ENCODE data around the gene KAZN.

Gene KAZN

DNA sequence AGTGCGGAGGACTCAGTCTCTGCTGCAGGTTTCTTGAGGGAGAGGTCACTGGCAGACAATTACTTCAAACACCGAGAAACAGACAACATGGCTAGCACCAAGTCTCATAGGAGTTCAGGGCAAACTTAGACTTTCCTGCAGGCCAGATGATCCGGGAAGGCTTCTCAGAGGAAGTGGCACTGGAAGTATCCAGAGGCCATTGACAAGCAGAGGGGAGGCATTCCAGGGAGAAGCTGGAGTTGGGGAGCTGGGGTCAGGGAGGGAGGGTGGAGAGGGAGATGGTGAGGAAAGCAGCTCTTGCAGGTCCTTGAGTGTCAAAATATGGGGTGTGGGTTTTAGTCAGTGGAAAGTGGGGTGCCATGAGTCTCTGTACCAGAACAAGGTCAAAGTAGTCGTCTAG is 147.9 kb downstream of the KAZN start:
- DNase-seq = no peak

DNA sequence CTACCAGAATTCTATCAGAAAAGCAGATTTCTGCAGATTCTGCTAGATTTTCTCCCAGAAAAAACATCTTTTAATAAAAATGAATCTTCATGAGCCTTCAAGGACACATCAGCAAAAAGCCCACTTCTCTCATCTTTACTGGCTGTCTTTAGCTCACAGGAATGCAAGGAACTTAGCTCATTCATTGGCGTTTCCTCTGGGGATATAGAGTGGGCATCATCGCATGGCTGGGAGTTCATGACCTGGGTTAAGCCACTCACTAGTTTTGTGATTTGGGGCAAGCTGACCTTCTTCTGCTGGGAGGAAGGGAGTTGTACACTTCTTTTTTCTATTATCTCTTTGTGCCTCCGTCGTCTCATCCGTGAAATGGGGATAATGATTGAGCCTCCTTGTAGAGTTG is 149.7 kb downstream of the KAZN start:
- no peak for DNase-seq

DNA sequence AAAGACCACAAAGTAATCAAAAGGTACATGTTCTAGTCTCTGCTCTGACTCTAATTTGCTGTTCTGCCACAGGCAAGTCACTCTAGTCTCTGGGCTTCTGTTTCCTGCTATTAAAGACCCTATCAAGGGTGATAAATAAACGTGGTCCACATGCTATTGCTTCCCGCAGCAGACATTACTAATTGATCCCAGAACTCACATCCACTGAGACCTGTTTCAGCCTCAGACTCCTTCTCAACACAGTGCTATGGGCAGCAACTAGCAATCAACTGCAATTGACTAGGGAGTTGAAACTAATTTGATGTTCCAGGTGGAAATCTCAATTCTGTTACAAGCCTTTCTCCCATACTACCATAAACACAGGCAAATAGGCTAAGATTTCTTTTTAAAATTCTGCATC is 150.5 kb downstream of the KAZN start:
- no peak for DNase-seq

DNA sequence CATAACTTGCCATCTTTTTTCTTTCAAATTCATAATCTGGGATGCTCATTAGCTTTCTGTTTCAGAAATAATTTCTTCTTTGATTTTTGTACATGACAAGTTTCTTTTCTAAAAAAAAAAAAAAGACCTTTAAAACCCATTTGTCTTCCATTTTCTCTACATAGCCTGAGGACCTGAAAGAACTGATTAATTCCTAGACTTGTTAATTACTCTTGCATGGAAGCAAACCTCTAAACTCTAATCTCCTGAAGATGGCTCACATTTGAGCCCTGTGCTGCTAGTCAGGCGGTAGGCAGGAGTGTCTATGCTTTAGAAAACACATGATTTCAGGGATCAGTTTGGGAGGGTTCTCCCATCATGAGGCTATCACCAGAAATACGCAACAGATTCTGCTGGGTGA is 152.0 kb downstream of the KAZN start:
- DNase-seq = no peak

DNA sequence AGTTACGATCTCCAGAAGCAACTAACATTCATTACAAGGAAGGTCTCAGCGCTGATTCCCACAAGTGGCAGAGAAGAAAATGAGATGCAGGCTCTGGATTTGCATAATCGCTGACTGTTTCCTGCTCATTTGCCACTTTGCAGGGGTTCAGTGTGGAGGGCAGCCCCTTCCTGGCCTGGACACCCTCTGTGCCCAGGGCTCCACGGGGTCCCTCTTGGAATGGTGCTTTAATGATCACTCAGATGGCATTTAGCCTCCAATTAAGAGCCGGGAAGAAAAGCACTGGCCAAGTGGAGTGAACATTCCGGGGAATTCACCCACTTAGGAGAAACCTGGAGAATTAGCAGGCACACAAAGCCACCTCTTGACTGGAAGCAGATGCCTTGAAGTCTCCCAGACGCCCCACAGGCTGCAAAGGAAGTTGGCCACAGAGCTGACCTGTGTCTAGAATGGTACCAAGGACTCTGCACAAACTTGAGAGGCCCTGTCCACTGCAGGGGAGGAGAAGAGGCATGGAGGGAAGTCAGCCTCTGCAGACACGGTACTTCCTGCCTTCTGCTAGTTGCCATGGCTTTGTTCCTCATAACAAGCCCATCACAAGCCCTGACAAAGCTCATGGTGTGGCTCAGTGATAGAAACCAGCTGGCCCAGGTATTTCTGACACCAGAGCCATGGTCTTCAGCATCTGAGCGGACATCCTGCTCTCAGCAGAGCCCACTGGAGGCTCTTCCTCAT is 157.2 kb downstream of the KAZN start:
- DNase-seq = no peak

DNA sequence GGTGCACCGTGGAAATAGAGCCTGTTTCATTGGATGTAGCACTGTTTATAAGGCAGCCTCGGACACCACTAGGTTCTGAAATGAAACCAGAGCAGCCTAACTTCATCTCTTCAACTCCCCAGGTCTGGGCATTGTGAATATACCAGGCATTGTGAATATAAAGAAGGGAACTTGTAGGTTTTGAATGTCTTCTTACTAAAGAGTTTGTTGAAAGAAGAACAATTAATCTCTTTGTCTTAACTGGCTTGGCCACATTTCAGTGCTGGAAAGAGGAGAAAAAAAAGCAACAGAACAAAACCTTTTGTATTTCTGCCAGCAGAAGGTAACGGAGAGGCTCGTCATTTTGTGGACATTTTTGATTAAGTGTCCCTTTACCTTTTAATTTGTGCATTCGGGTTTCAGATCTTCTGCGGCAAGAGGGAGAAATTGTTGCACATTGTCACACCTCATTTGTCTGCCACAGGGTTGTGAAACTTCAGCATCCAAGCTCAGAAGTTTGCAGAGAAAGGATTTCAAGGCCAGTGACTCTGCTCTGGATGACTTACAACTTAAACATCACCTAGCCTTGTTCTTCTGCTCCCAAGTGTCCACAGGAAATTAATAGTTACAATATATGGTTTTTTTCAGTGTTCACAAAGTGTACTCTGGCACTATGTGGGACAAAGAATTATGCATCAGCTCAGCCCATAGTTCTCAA is 158.3 kb downstream of the KAZN start:
- no peak for DNase-seq

DNA sequence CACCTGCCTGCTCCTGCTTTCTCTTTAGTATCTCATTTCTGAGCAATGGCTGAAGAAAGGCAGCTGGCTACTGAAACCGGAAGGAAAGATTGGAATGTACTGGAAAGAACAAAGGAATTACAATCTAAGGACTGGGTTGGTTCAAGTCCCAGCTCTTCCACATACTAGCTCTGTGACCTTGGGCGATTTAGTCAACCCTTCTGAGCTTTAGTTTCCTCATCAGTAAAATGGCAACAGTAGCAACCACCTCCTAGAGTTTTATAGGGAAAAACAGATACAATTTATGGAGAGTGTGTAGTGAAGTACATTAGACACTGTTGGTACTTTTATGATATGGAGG is 158.8 kb downstream of the KAZN start:
- no peak for DNase-seq

DNA sequence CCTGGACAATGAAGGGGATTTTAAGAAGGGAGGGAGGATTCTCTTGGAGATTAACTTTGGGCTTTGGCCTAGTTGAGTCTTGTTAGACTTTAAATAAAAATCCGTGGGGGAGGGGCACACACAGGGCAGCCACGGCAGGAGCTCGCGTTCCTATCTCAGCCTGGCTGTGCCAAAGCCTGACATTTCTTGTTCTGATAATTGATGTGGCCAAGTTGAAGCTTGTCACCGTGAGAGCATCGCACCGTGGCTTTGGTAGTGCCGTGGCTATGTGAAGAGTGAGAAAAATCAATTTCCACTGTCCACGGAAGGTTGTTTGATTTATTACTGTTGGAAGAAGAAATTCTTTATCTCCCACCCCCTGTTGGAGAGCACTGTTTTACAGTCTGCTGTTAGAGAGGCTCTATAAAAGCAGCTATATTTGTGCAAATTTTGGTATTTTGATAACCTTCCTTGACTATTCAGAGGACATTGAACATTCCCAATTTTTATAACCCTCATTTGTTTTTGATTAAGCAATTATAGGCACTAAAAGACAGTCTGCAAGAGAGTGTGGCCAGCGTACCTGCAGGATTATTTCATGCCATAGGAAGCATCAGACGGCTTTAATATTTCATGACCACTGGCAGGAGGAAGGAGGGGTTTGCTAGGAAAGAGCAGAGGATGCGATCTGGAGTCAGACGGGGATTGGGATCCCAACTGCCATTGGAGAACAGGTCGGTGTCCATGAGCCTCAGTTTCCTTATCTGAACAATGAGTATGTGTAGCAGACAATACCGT is 160.7 kb downstream of the KAZN start:
- no peak for DNase-seq

DNA sequence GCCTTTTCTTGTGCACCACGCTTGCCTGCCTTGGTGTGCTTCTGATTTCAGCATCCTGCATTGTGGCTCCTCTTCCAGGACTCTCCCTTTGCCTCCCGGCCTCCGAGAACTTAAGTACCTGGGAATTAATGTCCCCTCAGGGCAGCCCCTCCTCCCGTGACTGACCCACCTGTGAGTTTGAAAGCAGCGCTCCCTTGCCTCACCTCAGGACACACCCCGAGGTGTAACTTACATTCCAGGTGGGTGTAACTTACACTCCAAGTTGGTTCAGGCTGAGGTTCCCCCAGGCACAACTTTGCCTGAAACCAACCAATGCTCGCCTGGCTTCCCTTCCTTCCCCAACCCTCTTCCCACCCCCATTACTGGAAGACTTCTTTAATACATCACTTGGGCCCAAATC is 161.4 kb downstream of the KAZN start:
- DNase-seq = no peak

DNA sequence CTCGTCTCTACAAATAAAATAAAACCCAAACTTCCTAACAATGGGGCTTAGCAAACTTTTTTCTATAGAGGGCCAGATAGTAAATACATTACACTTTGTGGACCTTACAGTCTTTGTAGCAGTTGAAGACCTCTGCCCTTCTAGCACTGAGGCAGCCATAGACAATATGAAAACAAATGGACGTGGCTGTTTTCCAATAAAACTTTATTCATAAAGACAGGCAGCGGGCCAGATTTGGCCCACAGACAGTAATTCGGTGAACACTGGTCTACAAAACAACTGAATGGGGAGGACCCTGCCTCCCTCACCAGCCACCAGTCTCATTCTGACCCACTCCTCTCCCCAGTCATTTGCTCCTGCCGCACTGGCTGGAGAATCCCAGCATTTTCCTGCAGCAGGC is 162.3 kb downstream of the KAZN start:
- no peak for DNase-seq

DNA sequence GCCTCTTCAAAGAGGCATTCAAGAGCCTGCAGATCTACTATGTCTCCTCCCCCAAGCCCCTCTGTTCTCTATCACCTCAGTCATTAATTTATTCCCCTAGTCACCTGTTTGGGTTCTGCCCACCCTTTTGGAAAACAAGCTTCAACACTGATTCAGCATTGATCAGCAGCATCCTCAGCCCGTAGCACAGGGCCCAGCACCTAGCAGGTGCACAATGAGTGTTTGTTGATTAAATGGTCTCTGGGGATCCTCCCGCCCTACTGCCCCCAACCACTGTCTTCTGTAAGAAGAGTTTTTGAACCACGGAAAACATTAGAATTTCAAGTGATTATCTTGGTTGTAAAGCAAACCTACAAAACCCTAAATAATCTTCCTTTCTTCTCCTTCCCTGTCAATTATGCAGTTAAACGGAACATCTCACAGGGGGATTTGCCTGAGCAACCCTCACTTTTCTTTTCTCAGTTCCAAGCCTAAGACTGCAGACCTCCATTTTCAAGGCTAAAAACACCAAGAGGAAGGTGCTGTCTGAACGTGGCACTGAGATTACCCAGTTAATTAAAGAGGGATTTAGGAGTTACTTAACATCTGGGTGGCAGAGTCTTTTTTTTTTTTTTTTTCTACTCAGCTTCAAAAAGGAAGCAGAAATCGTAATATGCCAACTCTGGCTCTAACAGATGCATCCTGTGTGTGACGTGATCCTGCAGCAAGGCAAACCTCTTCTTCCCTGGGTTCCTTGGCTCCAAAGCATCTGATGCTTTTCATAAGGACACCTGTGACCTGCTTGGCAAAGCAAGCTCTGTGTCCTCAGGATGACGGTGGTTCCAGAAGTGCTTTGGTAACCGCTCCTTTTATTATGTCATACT is 163.0 kb downstream of the KAZN start:
- no peak for DNase-seq

DNA sequence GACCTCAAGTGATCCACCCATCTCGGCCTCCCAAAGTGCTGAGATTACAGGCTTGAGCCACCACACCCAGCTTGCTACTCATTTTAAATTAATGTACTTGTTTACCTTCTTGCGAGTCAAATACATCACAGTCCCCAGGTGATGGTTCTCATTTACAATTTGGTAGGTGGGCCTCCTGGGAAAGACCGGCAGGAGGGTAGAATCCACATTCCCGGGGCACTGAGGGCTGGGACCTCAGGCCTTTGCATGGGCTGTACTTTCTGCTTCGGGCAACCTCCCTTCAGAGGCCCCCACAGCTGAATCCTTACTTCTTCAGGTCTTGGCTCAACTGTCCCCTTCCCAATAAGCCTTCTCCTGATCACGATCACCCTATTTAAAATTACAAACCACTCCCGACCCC is 165.5 kb downstream of the KAZN start:
- no peak for DNase-seq

DNA sequence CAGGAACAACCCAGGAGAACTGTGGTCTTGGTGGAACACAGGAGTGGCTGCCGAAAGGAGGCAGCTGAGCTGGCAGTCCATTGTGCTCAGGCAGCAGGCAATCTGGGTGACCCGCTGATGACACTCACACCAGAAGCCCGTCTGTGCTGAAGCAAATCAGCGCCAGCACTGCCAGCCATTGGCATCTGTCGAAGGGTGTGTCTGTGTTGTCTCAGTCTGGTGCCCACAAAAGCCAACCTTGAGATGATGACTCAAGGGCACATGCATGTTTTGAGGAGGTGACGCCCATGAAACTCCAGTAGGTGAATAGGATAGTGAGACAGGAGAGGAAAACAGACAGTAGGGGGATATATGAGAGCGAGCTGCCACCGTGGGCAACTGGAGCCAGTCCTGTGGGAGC is 167.3 kb downstream of the KAZN start:
- DNase-seq = no peak

DNA sequence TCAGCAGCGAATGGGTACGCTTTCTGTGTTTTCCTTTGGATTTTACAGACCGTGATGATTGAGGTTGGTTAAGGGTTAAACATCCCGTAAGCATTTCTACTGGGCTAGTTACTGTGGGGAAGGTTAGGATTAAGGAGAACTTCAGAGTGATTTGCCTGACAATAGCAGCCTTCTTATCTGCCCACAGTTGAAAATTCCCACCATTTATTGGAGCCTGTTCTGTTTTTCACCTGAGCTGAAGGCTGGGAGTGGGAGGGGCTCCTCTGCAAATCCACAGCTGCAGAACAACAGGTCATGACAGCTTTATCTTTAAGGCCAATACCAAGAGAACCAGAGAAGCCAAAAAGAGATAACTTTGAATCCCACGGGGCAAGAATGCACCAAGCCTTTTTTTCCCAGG is 168.6 kb downstream of the KAZN start:
- DNase-seq = no peak

DNA sequence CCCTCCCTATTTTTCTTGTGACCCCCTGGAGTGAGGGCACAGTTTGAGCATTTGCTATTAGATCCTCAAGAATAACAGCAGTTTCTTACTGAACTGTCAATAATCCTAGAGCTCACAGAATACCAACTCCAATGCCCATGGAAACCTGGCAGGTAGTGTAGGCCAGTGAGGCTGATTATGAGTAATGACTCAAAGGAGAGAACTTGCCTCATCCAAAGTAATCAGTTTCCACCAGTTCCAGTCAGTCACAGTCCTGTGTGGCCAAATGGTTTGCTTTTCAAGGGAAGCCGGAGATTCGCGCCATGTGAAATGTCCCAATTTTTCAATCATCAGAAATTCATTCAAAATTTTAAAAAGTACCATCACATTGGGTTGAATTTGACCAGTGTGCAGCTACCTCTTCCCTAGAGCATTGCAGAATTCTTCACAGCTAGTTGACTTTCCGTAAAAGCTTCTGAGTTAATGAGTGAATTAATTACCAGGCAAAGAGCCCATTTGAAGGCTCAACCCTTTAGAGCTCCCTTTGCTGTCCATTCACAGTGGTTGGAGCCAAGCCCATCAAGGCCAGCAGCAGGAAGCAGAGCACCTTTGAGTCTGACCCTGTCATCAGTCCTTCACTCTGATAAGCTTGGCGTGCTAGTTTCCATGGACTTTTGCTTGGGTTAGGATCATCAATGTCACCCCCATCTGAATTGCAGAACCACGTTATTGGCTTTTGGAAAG is 170.3 kb downstream of the KAZN start:
- DNase-seq = no peak

DNA sequence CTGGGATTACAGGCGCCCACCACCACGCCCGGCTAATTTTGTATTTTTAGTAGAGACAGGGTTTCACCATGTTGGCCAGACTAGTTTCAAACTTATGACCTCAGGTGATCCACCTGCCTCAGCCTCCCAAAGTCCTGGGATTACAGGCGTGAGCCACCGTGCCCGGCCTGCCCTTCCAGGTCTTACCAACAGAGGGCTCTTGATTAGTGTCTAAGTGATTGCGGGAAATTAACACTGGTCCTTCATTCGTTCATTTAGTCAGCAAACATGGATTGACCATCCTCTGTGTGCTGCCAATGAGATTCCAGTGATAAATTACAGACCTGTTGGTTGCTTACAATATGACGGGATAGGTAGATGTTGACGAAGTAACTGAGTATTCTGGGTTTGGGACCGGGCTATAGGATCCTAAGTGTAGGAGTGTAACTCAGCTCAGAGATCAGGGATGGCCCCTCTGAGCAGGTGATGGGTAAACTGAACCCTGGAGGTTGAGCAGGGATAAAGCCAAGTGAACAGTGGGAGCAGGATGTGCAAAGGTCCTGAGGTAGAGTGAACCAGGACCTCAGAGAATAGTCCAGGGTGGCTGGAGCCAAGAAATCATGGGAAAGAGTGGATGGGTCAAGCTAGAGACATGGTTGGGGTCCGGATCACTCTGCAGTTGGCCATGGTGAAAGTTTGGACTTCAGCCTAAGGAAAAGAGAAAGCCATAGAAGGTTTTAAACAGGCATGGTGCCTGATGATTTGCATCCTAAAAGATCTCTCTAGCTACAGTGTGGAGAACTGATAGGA is 171.2 kb downstream of the KAZN start:
- DNase-seq = no peak

DNA sequence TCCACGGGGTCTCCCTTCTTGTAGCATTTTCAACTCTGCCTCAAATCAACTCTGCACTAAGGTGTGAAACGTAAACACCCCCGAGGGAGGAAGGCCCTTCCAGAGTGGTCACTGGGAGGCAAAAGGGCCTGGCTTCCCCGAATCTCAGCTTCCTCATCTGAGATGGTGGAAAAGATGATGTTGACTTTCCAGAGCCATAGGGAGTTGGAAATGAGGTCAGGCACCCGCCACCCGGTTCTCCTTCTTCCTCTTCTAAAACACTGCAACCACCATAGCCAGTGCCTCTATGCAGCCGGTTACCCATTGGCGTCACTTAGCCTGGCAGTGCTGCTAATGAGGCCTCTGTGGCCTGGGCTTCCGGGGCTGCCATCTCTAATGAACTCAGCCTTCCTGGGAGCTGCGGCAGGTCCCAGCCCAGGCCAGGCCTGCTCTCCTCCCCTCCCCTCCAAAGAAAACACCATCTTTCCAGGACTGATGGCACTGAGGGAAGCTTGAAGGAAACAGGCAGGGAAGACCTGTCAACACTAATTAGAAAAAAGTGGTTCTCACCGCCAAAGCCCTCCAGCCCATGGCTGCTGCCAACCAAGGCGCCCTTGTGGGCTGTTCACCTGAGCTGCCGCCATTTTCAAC is 175.0 kb downstream of the KAZN start:
- DNase-seq = no peak

DNA sequence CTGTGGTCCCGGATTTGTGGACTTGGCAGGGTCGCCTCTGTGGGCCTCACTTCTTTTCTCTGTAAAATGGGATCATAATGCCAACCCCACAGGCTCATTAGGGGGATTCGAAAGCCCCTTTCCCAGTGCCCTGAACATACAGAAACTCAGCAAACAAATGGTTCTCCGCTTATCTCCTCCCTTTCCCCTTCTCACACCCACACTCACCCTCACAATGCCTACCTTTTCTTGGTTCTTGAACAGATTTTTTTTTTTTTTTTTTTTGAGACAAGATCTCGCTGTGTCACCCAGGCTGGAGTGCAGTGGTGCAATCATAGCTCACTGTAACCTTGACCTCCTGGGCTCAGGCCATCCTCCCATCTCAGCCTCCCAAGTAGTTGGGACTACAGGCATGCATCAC is 175.7 kb downstream of the KAZN start:
- DNase-seq = no peak

DNA sequence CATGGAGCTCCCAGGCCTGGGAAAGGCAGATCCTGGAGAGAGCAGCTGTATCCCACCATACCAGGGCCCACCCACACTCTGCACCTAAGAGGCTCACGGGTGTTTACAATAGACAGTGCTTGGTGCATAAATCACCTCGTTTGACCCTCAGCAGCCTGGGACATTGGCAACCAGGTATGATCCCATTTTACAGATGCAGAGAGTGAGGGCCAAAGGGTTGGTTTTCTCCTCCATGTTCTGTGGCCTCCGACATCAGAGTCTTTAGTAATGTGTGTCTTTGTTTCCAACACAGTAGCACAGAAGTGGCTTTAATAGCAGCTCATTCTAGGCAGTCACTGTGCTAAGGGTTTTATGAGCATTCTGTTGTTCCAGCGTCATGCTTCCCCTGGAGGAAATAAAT is 176.5 kb downstream of the KAZN start:
- DNase-seq = no peak

DNA sequence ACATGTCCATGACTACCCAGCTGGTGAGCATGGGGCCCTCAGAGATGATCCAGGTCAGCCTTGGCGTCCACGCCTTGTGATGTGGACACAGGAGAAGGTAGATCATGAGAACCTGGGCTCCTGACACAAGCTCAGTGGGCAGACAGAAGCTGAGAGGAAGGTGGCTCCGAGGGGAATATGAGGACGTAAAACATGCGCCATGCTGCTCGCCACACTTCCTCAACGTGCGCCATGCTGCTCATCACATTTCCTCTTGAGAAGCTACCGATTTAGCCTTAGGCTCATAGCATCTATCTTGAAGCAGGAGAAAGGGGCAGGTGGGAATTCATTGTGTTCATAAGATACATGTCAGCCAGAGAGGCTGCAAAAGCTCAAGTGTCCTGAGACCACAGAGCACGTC is 176.9 kb downstream of the KAZN start:
- no peak for DNase-seq

Measured in NCI-H526 treated with DMSO at 0.1 percent for 48 hours (cell line).